NB4 (cell line): ENCODE data around the gene ALKBH8.

Source experiments
- CTCF ChIP-seq: IDR thresholded peaks from one replicate; pipeline ENCODE4 v1.5.1; 2012; ENCODE audit warnings: low read depth, low read length
- MYC ChIP-seq: IDR thresholded peaks from 2 replicates; pipeline ENCODE4 v1.6.1; 2011; ENCODE audit warnings: low read depth, low read length
- POLR2A ChIP-seq: IDR thresholded peaks from 2 replicates; pipeline ENCODE4 v1.6.1; 2011; ENCODE audit warnings: mild to moderate bottlenecking; ENCODE audit not compliant: insufficient read length; ENCODE audit errors: extremely low read depth

DNA sequence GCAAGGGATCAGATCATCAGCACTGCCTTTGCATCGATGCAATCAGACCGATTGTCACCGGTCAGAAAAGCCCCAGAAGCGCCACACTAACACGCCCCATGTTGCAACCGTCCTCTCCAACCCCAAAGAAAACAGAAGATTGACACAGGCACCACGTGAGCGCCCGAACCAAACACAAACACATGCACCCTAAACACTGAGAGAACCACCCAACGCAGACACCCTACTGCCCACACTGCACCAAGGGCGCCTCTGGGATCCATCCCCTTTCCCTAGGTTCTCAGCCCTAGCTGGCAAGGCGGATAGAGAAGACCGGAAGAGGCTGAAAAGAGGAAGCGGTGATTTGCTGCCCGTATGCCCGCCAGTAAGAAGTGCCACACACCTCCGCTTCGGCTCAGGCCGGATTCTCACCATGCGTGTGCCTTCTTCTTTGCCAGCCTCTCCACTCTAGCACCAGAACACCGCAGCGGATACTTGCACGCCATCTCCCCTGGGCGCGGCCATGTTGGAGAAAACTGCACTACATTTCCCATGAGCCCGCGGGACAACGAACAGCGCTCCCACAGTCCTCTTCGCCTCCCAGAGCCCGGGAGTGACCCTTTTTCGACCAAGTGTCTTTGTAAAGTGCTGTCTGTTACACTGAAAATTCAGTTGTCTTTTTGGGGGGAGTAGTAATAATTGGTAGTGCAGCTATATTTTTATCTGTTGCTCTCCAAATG, at the start of gene ALKBH8:
- TF ChIP-seq CTCF = no peak
- TF ChIP-seq POLR2A = no peak
- peak; percentile 80 for TF ChIP-seq MYC
